Stimulated activated naive CD4-positive, alpha-beta T cell treated with Interleukin-2 at 50 U/mL for 16 hours (primary cell): ENCODE results near the gene SAMD4B.
"Not testable (repeated sequence)": the region's sequence is repeated elsewhere in the genome, so short reads cannot be mapped to it uniquely, and the experiment has no call there.

ENCODE experiments used
- DNase-seq: peaks from one replicate; lab custom pipeline; 2025; lab: John Stamatoyannopoulos, UW

Gene SAMD4B

DNA sequence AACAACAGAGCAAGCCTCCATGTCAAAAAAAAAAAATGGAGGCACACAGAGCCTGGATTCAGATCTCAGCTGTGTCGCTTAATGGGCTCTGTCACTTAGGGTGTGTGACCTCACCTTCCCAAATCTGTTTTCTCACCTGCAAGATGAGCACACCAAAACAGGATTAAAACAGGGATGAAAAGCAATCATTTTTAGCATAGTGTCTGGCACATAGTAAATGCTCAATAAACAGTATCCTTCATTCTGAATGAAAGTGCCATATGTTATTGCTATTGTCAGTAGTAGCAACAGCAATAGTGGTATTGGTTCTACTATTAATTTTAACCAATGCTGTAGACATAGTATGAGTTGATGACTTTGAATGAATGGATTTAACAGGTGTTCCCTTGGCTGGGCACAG lies 23.3 kb downstream of the SAMD4B start:
- DNase-seq = no peak

DNA sequence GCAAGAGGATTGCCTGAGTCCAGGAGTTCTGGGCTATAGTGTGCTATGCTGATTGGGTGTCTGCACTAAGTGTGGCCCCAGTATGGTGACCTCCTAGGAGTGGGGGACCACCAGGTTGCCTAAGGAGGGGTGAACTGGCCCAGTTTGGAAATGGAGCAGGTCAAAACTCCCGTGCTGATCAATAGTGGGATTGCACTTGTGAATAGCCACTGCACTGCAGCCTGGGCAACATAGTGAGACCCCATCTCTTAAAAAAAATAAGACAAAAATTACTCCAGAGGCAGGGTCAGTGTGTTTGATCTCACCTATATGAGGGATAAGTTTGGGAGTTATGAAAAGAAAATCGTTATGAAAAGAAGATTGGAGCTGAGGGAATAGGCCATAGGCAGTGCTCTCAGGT lies 27.0 kb downstream of the SAMD4B start:
- DNase-seq = no peak

DNA sequence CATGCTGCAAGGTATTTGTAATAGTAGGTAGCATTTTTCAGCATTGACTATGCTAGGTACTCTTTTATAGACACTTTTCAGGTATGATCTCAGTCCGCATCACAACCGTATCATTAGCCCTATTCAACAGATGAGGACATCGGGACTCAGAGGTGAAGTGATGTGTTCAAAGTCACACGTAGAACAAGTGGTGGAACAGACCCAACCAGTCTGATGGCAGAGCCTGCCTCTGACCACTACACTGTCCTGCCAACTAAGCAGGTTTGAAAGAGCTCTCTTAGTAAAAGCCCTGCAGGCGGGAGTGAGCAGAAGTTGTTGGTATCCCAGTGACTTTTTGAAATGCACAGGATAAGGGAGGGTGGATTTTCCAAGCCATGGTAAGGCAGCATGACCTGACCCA lies 28.5 kb downstream of the SAMD4B start:
- DNase-seq = no peak

DNA sequence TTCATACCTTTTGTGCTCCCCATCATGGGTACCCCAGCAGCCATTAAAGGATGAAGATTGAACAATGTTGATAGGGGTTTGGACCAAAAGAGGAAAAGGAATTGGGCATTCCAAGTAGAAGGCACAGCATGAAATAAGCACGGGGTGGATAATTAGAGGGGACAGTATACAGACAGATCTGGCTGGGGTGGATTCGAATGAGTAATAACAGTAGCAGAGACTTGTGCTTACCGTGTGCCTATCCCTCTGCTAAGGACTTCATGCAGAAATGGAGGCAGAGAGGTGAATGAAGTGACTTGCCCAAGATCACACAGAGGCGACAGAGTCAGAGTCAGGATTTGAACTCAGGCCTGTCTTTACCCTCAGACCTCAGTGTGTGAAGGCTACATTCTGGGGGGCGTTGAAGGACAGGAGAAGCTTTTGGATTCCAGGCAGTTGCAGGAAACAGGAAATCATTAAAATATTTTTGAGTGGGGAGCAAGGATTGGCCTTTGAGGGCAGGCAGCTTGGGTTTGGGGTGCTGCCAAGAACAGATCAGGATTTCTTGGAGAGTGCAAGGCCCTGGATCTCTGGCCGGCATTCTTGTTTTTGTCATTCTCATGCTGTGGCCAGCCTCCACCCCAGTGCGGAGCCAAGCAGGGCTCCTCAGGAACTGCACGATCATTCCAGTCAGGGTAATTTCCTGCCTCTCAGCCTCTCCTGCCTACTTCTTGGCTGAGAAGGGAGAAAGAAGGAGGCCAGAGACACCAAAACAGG lies 30.0 kb downstream of the SAMD4B start:
- DNase-seq = no peak

DNA sequence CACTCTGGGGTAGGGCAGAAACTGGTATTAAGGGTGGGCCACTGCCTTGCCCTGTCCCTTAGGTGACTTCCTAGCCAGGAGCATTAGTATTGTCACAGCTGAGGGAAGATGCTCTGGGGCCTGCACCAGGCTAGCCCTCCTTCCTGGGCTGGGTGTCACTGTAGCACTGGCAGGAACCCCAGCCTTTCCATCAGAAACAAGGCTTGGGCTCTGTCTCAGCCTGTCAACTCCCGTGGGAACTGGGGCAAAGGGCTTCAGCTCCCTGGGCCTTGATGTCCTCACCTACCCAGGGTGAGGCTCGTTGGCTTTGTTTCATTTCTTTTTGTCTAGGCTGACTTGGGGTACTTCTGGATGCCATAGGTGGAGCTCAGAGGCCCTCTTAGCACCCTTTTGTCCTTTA lies 30.7 kb downstream of the SAMD4B start:
- DNase-seq = no peak

DNA sequence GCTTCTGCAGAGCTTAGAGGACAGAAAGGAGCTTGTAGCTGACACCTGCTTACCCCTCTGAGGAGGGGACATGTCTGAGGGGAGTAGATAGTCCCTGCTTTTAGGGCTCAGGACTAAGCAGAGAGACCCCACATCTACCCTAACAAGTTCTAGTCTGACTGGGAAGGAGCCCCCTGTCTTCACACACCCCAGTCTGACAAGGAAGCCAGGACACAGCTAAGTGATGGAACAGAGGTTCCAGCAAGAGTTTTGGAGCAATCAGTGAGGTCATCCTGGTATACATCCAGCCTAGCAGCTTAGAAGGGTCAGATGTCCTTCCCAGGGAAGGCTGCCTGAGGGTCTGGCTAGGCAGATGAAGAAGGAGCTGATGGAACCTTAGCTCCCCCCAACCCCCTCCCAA lies 33.7 kb downstream of the SAMD4B start:
- DNase-seq = no peak

DNA sequence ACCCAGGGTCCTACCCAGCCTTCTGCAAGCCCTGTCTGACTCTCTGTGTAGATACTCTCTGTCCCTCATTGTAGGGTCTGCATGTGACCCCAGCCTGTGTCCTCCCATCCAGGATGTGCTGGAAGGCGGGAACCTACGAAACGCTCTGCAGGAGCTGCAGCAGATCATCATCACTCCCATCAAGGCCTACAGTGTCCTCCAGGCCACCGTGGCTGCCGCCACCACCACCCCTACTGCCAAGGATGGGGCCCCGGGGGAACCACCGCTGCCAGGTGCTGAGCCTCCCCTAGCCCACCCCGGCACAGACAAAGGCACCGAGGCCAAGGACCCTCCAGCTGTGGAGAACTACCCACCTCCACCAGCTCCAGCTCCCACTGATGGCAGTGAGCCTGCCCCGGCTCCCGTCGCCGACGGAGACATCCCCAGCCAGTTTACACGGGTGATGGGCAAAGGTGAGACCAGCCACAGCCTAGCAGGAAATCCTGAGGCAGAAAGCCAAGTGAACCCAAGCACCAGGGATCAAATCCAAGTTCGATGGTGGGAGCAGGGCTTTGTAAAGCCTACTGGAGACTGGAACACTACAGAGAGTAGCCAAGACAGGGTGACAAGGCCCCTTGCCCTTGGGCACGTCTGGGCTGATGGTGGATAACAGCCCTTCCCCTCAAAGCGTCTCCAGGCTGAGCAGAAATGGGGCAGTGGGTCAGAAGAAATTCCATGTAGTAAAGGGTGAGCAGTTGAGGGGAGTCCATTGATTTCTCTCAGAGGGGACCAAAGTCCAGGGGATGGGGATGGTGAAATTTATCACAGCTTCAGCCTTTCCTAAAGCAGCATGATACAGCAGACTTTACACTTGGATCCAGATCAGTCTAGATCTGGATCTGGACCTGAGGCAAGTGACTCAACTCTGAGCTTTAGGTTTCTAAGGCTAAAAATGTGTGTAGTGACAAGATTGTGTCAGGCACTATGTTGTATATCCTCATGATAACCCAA lies 35.4 kb downstream of the SAMD4B start:
- no peak for DNase-seq

DNA sequence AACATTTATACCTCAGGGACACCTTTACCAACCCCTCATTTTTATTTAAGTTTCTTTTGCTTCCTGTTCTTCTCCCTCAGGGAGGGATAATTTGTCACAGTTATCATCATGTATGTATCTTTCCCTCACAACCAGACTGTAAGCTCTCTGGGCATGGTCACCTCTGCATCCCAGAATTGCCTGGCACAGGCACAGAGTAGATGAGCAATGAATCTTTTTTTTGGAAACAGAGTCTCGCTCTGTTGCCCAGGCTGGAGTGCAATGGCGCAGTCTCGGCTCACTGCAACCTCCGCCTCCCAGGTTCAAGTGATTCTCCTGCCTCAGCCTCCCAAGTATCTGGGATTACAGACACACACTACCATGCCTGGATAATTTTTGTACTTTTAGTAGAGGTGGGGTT lies 37.1 kb downstream of the SAMD4B start:
- DNase-seq = not testable (repeated sequence)

DNA sequence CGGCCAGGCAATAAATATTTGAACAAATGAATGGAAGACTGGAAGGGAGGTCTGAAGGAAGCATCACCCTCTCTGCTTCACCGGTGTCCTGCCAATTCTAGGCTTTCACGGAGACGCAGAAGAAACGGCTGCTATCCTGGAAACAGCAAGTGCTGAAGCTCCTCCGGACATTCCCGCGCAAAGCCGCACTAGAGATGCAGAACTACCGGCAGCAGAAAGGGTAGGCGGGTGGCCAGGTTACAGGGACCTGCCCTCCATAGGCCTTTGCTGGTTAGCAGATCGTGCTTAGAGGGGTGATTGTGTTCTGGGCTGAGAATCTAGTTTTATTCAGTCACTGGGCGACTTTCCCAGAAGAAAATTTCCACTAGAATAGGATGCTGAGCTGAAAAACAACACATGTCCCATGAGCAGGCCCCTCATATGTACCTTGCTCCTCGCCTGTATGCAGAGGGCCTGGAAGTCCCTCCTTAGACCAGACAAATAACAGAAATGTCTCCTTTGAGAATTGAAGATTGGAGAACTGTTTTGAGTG lies 37.7 kb downstream of the SAMD4B start:
- DNase-seq = no peak

DNA sequence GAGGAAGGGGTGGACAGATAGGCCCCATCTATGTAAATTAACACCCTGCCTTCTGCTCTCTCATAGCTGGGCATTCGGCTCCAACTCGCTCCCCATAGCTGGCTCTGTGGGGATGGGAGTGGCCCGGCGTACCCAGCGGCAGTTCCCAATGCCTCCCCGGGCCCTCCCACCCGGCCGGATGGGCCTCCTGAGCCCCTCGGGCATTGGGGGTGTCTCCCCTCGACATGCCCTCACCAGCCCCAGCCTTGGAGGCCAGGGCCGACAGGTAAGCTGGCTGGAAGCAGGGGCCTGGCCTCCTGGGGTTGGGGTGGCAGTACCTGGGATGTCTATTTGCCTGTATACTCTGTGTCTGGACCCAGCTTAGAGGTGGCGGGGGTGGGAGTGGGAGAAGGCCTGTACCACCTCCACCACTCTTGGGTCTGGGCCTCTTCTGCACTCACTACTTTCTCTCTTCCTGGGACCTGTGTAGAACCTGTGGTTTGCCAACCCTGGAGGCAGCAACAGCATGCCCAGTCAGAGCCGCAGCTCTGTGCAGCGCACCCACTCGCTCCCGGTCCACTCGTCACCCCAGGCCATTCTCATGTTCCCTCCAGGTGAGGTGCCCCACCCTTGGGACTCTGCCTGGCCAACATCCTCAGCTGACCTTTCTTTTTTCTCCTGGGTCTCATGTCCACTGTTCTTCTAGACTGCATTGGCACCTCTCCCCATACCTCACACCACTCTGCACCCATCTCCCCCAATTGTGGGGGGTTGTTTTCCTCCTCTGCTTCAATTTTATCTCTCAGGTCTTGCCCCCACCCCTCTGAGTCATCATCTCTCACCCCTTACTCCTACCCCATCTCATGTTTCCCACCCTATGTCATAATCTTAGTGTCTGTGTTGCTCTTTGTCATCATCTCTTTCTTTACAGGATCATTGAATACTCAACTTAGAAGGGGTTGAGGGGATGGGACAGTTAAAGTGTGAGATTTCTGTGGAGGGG lies 38.6 kb downstream of the SAMD4B start:
- DNase-seq = no peak

DNA sequence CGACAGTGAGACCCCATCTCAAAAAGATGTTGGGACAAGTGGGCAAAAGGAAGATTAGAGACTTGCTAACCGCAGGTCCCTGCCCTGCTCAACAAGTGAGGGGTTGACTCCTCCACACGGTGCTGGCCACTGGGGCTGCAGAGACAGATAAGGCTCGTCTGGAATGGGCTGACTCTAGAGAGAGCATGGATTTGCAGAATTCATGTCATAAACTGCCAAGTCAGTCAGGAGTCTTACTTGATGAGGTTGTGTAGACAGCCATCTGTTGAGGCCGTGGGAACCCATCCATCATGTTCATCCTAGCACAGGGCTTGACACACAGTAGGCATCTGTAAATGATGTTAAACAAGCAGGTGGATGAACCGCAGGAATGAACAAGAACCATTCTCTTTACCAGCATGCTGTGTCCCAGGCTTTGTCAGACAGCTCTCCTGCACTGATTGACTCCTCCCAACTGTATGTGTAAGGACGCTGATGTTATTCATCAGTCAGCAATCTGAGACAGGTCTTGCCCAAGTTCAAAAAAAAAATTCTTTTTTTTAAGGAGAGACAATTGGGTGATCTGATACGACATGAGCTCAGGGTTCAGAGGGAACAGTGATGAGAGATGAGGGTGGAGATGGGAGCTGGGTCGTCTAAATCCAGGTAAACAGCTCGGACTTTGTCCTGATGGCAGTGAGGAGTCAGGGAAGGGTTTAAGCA lies 39.8 kb downstream of the SAMD4B start:
- no peak for DNase-seq

DNA sequence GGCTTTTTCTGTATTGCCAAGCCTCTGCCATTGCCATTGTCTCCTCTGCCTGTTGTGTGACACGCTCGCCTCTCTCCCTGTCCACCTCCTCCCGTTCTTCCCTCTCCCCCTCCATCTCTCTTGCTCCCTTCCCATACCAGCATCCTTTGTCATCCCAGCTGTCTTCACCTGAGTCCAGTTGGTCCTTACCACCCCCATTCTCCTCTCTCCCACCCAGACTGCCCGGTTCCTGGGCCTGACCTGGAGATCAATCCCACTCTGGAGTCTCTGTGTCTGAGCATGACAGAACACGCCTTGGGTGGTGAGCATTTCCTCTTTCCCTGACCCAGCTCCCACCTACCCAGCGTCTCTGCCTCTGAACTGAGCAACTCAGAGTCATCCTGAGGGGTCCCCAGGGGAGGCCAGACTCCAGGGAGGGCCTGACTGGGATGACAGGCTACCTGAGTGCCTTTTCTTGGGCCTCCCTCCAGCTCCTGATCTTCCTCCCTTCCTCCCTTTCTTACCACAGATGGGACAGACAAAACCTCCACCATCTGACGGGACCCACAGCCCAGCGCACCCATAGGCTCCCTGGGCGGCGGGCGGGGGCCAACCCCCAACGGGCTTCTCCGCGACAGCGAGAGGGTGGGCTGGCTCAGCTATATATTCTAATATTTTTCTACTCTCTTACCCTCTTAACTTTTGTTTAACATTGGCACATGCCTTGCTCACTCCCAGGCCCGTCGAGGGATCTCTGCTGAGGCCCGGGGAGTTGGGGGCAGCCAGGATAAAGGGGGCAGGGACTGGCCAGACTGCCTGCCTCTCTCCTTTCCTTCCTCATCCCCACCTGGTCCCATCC lies 41.0 kb downstream of the SAMD4B start:
- no peak for DNase-seq

DNA sequence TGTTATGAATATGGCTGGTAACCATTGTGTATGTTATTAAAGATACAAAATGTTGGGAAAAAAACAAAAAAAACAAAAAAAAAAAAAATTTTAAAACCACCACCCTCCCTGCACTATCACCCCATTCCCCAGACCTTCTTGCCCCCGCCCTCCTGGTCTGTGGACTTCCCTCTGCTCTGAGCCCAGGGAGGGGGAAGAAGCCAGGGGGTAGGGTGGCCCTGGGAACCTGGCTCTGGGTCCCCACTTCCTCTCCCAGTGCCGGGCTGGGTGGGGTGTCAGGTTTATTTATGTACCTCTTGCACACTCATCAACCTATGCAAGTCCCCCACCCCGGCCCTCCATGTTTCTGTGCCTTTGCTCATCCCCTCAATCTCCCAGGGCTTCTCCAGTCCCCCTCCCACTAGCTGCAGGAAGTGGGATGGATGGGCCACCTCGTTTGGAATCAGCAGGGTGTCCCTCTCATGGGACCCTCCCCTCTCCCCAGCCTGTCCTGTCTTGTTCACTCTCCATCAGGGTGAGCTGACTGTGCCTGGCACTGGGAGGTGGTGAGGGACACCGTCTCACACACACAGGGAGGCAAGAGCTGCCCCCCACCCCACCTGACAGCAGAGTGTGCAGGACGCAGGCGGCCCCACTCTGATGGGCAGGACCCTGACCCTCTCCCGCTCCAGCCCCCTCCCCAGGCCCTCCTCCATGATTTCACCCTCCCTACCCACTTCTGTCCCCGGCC lies 42.8 kb downstream of the SAMD4B start:
- no peak for DNase-seq

DNA sequence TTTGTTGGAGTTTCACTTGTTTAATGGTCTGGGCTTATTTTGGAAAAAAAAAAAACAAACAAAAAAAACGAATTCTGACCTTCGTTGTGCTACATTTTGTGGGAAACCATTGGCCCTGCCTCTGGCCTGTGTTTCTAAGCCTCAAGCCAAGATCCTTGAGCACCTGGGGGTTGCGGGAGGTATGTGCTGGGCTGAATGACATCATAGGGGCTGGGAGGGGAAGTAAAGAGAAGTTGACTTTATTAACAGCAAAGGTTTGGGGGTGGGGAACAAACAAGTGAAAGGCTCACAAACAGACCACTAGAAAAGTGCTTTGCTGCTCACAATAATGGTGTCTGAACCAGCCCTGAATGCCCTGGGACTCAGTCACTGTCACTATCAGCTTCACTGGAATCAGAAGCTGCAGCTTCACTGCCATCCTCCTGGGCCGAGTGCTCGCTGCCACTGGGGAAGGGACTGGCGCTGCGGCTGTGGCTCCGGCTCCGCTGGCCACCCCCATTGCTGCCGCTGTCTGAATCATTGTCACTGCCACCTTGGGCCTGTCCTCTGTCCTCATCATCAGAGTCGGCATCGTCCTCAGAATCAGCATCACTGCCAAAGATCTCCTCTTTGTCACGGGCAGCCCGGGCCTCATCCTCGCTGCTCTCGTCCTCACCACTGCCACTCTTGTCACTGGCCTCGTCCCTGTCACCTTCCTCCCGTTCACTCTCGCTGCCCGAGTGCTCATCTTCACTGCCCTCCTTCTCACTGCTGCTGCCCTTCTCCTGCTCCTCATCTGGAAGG lies 43.6 kb downstream of the SAMD4B start:
- no peak for DNase-seq

DNA sequence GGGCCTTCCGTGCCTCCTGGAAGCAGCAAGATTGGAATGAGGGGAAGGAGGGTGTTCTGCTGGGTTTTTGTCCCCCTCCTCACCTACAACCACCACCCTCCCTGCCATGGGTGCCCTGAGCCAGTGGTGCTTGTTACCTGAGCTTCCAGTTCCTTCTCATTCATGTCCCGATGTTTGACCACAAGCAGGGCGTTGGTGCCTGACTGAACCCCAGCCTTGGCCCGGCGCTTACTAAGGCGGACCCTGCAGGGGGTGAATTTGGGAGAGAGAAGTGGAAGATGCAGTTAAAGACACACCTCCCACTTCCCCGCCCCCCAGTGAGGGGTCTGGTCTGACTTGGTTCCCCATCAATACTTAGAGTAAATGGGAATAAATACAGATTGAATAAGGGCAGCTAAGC lies 44.3 kb downstream of the SAMD4B start:
- DNase-seq = no peak

DNA sequence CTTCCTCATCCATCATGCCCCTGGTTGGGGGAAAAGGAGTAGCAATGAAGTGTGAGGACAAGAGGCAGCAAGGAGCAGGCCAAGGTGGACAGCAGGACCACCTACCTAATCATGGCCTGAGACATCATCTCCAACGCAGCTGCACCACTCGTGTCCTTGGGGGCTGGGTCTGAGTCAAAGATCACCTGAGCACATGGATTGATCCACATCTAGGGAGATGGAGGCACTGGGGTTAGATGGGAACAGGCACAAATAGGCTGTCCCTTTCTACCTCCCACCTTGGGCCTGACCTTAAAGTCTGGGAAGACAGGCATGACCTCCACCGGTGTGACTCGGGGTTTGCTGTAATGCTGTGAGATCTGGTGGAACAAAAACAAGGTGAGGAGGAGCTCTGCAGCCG lies 46.4 kb downstream of the SAMD4B start:
- no peak for DNase-seq

DNA sequence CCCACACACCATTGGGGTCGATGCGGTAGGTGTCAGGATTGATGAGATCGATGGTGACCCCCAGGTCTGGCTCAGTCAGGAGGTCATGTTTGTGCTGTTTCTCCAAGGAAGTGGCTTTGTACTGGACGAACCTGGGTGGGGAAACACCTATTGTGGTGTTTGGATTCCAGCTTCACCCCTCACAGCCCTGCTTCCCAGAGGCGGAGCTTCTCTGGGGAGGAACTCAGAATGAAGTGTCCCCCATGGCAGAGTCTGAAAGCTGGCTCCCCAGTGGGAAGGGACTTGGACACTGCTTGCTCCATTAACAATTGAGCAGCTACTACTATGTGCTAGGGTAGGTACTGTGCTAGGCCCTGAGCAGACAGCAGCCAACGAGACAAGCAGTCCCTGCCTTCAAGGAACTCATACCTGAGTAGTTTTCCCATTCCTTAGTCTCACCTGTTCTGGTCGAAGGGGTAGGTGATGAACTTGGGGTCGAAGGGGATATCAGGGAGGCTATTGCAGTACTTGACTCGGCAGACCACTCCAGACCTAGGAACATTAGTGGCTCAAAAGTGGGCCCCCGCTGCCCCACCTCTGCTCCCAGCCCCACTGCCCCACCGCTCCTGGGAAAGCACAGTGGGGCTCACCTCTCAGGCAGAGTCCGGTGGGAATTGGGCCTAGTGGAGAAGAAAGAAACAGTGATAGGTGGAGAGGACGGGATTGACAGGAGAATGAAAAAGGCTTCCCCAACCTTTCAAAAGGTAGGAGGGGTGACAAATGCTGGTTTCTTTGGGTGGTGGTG lies 47.6 kb downstream of the SAMD4B start:
- no peak for DNase-seq

DNA sequence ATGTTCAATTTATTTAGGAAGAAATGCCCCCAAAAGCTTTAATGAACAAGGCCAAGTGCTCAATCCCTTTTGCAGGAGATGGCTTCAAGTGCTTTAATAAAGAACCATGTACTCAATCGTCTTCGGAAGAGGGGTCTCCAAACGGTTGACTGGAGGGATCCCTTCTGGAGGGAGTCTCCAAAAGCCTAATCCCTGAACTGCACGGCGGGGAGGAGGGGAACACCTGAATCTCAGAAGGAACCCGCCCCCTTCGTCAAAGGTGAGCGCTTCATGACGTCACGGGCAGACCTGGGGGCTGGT lies 48.2 kb downstream of the SAMD4B start:
- DNase-seq = no peak
